GM21526 (cell line): ENCODE results near the gene AQP2.

Source experiments
- ATAC-seq: cut with Tn5 transposase; IDR thresholded peaks from one replicate; pipeline ENCODE4 v1.9.1; 2021; ENCODE audit warnings: moderate library complexity; ENCODE audit not compliant: unreplicated experiment, low FRiP score

Gene AQP2

DNA sequence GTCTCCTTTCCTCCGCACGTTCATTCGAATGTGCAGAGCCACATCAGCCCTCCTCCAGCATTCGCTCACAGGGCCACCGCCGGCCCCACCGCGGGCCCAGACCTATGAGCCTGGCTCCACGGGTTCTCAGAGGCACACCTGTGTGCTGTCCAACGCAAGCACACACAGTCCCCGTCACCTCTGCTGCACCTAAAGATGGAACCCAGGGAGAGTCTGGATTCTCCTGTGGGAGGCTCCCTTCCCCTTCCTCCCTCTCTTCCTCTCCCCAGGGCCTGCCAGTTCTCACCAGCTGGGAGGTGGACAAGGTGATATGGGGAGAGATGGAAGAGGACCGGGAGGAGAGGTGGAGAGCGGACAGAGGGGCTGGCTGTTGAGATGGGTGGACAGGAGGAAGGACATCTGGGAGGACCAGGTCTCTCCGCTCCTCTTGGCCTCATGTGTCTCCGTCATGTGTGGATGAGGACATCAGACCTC is 17.3 kb downstream of the AQP2 start:
- ATAC-seq: no peak

DNA sequence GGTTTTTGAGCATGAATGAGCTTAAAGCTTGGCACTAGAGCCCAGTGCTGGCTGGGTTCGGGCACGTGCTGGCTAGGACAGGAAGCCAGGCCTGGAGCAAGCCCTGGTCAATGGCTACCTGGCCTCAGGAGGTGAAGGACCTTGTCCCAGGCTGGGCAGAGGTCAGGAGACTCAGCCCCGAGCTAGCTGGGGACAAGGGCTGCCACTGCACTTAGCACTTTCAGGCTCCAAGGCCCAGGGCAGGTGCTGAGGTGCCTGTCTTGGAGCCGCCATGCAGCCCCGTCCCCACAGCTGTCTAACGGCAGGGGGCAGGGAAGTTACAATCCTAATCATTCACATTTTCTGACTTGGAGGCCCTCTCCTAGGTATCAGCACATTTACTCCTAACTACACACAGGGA is 17.9 kb downstream of the AQP2 start:
- ATAC-seq: no peak

DNA sequence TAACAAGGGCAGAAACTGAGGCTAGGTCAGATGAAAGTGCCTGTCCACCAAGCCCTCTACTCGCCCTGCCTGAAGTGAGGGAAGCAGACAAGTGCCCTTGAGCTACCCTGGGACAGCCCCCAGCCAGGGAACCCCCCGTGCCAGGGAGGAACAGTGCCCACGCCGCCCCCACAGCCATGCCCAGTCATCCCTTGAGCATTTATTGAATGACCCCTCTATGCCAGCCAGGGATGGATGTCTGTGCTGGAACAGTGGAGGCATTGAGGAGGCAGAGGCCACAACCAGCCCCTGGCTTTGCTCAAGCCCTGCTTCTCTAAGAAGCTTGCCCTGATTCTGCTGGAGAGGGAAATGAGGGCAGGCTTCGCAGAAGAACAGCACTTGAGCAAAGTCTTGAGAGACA is 18.5 kb downstream of the AQP2 start:
- no peak for ATAC-seq

DNA sequence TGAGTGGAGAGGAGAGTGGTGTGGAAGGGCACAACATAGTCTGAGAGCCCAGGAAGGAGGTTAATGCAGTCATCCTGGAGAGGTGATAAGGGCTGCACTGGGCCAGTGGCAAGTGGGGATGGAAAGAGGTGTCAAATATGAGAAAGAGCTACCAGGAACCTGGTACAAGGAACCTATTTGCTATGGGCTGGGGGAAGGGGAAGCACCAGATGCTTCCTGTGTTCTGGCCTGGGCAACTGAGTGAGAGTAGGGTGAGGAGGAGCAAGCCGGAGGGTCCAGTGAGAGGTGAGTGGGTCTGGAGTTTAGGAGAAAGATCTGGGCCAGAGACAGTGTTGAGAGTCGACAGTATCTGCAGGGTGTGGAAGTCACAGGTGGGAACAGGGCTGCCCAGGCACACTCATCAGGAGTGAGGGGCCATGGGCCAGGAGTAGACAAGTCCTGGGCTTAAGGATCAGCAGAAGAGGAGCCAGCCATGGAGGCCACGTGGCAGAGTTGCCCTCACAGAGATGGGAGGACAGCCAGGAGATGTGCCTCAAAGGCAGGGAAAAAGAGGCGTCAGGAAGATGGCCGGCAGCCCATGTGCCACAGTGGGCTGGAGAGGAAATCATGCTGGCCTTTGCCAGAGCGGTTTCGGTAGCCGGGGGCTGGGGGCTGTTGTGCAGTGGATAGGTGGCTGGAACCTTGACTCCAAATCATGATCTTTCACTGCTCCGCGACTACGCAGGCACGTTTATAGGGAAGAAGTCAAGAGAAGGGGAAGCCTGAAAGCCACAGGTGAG is 19.3 kb downstream of the AQP2 start:
- no peak for ATAC-seq

DNA sequence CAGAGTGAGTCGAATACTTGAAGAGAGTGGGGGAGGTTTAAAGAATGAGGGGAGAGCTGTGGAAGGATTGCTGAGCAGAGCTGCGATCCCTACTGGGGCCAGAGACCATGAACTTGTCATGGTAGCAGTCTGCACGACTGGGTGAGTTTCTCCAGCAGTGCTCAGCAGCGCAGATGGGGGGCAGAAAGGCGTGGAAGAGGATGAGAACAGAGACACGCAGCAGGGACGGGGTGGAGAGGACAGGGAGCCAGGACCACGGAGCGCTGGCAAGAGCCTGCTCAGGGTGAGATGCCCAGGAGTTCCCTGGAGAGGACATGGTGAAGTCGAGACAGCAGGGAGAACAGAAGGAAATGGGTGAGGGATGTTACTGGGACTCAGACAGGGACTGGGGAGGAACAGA is 20.1 kb downstream of the AQP2 start:
- no peak for ATAC-seq

DNA sequence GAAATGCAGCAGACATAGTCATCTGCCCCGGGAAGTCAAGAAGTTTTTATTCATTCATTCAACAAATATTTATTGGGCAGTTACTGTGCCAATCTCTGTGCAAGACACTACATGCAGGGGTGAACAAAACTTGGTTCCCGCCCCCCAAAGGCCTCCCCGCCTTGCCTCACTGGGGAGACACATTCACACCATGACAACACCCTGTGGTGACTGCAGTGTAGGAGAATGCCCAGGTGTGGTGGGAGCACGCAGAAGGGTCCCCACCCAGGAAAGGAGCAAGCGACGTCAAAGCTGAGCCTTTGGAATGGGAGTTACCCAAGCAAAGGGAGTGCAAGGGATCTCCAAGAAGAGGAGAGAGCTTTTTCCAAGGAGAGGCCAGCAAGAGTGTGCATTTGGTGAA is 20.6 kb downstream of the AQP2 start:
- ATAC-seq: no peak

DNA sequence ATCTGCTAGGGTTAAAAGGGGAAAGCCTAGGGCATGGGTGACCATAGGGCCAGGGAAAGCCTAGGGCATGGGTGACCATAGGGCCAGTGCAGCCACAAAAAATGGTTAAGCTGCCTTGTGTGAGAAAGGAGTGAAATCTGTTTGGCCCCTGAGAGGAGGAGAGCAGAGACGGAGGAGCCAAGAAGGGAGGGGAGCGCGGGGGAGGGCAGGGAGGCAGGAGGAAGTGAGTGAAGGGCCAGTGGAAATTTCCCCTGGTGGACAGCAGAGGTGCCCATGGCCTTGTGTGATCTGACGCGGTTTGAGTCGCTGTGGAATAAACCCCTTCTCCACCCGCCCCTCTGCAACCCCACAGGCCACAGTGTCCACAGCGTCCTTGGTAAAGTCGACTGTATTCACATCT is 21.6 kb downstream of the AQP2 start:
- no peak for ATAC-seq

DNA sequence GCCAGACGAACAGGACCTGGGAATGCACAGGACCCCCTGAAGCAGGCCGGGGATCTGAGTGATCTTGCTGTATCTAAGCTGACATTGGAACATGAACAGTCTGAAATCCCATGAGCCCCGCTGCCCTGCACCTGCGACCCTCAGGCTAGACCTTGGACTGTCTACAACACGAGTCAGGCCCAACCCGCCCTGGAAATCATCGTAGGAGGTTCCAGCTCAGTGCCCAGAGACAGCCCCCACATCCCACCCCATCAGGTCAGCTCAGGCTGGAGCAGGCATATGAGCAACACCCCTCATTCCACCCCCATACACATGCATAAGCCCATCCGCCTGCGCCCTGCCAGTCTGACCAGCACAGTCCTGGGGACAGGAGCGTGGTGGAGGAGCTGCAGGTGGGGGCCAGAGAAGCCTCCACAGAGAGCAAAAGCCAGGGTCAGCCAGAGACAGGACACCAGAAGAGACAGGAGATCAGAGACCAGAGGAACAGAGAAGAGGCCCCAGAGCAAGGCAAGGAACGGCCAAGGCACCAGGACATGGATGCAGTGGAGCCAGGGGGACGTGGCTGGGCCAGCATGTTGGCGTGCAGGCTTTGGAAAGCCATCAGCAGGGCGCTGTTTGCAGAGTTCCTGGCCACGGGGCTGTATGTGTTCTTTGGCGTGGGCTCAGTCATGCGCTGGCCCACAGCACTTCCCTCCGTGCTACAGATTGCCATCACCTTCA is 22.3 kb downstream of the AQP2 start, which contains the start of gene AQP6:
AQP6 (plus strand) TSS at position 307 of the 720 bp plus-strand sequence; CDS start at position 534, 227 bp downstream.
- ATAC-seq: no peak

DNA sequence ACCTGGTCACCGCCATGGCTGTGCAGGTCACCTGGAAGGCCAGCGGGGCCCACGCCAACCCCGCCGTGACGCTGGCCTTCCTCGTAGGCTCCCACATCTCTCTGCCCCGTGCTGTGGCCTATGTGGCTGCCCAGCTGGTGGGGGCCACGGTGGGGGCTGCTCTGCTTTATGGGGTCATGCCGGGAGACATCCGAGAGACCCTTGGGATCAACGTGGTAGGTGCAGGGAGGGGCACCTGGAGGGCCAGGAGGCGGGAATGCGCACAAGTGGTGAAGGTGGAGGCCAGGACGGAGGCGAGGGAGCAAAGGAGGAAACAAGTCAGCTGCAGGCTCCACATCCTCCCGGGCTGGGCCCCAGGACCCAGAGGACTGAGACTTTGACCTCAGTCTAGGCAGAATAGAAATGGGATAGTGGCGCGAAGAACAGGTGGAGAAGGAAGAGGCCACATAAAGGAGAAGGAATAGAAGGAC is 22.9 kb downstream of the AQP2 start:
- no peak for ATAC-seq

DNA sequence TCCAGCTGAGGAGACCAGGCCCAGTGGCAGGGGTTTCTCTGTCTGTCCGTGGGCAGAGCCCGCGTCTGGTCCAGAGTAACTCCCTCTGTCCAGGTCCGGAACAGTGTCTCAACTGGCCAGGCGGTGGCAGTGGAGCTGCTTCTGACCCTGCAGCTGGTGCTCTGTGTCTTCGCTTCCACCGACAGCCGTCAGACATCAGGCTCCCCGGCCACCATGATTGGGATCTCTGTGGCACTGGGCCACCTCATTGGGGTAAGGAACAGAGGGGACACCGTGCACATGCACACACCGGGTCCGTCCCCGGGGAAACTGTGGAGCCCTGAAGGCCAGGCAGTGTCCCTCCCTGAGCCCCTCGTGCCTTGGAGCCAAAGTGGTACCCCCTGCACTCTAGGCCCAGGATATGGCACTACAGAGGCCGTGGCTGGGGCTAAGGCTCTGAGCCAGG is 23.7 kb downstream of the AQP2 start:
- no peak for ATAC-seq

DNA sequence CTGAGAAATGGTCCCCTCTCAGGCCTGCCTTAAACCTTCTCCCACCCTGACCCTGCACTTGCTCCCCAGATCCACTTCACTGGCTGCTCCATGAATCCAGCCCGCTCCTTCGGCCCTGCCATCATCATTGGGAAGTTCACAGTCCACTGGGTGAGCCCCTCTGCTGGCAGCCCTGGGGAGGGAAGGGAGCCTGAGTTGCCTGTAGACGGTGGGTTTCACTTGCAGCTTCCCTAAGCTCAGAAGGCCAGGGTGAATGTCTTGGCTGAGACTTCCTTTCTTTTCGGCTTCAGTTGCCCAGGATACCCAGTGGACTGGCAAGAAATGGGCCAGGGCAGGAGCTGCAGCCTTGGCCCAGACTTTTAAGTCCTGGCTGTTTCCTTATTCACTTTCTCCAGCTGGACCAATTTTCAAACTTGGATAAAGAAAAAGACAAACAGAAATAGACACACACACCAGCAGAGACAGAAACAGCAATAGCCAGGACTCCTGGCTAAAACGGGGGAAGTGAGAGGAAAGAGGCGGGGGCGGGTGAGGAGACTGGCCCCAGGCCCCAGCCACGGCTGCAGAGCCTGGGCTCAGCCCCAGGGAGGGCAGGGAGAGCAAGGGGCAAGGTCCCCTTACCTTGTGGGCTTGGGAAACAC is 24.3 kb downstream of the AQP2 start:
- ATAC-seq: no peak

DNA sequence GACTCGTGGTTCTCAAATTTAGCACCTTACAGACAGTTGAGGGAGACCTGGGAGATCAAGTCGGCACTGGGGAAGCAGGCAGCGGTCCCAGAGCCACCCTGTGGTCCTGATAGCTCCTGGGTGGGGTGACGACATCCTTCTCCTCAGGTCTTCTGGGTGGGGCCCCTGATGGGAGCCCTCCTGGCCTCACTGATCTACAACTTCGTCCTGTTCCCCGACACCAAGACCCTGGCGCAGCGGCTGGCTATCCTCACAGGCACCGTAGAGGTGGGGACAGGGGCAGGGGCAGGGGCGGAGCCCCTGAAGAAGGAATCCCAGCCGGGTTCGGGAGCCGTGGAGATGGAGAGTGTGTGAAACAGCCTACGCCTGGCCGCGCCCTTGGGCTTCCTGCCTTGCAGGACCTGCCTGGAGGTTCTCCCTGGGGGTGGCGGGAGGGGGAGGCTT is 24.8 kb downstream of the AQP2 start:
- no peak for ATAC-seq

DNA sequence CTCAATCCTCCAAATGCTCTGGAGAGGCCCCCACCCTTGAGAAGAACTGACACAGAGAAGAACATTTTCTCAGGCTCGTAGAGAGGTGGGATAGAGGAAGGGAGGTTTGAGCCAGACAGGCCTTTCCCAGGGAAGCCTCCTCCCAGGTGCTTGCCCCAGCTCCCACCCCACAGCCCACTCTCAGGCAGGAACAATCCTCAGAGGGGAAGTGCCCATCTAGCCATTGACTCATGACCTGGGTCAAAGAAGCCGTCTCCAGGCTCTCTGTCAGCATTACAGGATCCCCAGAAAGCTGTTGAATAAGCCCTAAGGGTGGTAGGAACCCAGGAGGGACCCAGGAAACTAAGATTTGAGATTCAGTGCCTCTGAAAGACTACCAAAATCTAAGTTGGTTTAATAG is 26.0 kb downstream of the AQP2 start:
- no peak for ATAC-seq

DNA sequence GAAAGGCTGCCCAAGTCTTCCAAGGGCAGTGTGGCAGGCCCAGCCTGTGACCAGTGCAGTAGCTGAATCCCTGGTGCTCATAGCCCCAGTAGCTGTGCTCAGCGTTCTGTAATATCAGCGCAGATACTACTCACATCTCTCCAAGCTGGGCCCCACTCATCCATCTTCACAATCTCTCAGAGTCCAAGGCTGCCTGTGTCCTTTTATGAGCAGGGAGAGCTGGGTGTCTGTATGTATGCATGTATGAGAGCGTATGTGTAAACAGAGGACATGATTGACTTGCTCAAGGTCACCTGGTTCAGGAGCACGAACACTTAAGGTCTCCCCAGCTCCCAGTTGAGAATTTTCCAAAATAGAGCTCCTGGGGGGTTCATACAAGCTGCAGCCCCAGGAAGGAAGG is 27.6 kb downstream of the AQP2 start:
- no peak for ATAC-seq

DNA sequence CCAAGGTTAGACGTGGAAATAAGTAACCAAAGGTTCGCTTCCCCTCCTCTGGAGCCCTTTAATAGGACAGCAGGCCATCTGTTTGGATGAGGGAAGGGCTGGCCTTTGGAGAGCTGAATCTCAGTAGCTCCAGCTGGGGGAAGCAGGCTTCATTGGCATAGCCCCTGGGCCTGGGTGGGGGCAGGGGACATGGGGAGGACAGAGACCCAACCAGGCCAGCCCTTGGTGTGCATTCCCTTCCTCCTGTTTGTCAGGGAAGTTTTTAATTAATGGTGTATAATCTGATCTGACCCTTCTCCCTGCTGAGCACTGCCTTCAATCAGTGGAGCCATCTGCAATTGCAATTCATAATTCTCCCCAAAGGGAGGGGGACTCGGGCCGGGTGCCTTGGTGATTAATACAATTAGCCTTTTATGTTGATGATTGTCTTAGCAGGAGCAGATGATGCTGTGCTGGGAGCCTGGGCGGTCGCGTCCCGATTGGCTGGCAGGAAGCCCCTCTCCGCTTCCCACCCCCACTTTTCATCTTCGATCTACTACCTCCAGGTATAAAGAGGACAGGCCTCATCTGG is 28.6 kb downstream of the AQP2 start:
- ATAC-seq: no peak

DNA sequence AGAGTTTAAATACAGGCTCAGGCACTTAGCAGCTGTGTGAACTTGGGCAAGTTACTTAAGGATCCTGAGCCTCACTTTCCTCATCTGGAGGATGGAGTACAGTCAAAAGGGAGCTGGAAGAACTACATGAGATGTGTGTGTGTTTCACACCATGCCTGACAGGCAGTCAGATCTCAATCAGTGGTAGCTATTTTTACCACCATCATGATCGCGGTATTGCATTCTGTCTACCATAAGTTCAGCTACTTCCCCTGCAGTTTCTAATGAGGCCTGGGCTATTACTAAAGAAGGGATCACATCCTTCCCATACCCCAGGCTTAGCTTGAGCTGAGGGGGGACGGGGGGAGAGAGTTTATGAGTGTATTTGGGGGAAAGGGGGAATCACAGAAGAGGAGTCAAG is 29.3 kb downstream of the AQP2 start:
- no peak for ATAC-seq

DNA sequence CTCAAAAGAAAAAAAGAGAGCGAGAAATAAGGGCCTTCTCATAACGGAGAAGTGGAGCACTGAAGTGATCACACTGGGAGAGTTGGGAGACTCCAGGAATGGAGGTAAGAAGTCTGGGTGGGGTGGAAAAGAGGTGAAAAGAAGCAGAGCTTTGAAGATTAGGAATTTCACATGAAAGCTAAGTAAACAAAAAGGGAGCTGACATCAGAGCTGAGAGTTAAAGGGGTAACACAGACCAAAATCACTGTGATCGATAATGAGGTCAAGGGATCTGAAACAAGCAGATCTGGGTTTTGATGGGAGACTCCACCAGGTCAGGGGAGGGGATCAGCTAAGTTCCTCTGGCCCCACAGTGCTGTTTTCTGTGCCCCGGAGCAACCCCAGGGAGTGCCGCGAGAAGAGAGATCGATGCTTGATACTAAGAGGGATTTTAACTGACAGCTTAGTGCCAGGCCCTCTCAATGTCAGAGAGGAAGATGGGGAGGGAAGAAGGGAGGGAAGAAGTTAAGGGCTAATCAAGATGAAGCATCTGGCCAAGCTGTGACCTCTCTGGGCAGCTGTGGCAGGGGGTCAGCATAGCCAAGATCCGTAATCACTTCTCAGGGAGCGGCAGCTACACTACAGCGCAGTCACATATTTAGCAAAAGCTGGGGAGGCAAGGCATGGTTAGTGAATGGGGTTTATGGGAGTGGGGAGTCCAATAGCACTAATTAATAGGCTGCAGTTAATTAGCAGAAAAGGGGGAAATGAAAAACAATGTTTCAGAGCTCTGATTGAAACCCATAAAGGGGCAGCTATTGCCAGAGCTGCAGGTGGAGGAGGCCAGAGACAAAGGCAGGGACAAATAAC is 30.2 kb downstream of the AQP2 start:
- no peak for ATAC-seq

DNA sequence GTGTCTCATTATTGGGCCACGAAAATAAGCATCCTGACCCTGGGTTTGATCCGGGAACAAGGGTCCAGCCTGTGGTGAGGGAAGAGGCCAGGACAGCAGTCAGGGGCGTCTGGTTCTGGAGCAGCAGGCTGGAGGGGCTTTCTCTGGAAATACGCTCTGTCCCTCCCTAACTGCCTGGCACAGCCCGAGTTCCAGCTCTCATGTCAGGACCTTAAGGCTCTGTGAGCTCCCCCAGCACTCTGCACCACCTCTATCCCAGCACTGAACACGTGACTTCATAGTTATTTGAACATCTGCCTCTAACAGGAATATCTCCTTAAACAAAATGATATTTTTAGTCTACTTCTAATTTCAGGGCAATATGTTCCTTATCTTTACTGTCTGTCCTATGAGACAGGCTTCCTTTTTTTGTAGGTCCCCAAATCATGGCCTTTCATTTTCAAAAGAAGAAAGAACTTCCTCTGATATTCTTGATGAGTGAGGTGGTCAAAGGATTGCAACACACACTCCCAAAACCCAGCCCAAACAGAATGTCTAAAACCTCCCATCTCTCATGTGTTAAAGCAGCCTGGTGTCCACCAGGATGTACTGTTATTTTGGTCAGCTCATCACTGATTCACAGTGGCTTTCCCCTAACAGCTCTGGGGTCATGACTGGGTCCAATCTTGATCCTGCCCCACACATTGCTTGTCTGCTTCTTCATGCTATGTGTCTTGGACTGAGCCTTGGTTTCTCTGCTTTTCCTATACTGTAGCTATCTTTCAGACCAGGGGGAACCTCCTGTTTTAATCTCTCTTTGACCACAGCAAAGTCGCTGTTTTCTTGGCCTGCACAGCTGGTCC is 31.9 kb downstream of the AQP2 start:
- no peak for ATAC-seq

DNA sequence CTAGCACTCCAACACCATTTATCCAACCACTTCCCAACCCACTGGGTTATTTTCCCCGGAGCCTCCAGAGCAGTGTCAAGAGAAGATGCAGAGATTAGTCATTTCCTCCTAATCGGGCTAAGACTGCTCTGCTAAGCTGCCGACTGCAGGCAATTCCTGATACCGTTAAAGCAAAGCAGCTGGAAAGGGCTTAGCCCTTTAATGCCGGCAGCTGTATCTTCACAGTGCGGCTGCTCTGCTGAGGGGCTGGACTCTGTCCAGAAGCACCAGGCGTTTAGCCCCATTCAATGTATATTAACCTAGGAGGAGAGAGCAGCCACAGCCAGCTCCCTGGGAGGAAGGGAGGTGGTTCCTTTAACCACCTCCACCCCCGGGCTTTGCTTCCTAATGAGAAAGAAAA is 33.4 kb downstream of the AQP2 start:
- ATAC-seq: no peak
